Stimulated activated CD4-positive, alpha-beta T cell treated with anti-CD3 and anti-CD28 coated beads, Interleukin-15, amount 100 ng/mL, for 1 hour (primary cell): ENCODE data around the gene WWC1.
"Not testable (repeated sequence)": the region's sequence is repeated elsewhere in the genome, so short reads cannot be mapped to it uniquely, and the experiment has no call there.

ENCODE experiments used
- DNase-seq, 2 donors: peaks; one replicate each; pipeline ENCODE4 v3.0.0-alpha.2; 2020; ENCODE audit warnings: low read depth in 1 of 2, low spot score in 1 of 2

Gene WWC1

GRCh38 chr5:168286386-168286785, 5.1 kb upstream of the WWC1 start:
- DNase-seq, result no peak

- not testable (repeated sequence) for DNase-seq
Observed at GRCh38 chr5:168286863-168287262, 4.6 kb upstream of the WWC1 start.

DNA sequence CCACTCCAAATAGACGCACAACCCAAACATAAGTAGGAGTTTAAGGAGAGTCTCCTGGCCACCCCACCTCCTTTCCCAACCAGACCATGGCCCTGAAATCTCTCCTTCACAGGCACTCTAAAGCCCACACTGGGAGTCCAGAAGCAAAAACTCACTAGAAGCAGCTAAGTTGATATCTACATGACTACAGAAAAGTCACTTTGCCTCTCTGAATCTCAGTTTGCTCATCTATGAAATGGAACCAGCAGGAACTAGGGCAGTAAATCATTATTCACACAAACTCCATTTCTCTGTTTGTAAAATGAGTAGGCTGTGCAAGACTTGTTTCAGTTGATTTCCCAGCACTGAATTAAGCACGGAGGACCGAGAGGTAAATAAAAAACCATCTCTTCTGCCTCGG, 4.1 kb upstream of the WWC1 start:
- no peak for DNase-seq

DNA sequence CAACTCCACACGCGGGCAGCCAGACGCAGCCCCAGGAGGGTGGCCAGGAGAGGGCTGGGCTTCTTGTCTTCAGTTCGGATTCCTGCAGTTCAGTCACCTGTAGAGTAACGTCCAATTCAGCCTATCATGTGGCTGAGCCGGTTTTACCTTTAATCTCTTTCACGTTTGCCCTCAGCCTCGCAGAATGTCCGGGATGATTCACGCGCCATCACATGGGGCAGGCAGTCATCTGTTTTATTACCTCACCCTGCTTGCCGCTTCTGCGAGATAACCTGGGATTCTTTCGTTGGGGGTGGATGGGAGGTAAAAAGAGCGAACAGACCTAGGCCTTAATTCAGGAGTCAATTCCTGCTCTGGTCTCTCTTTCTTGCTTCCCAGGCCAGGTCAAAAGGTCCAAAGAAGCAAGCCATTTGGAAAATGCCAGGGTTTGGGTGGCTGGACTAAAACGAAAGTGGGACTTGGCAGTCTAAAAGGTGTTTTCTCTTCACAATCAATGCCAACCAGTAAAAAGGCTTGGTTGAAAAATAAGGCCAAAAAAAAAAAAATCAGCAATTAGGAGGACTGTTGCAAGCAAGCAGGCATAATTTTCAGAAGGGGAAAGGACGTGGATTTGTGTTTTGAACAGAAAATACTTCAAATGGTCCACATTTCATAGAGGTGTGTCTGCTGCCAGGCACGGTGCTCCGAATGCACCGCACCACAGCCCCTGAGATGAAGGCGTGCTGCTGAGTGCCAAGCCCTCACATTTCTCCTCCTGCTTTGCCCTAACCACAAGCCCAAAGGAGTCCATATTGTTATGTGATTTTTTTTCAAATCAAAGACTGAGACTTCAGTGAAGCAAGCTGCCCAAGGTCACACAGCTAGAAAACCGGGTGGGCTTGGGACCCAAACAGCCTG, 2.8 kb upstream of the WWC1 start:
- no peak for DNase-seq

- DNase-seq, result no peak
Observed at GRCh38 chr5:168290902-168291341, 523 bp upstream of the WWC1 start.

GRCh38 chr5:168291964-168292785, 730 bp downstream of the WWC1 start:
- no peak for DNase-seq

GRCh38 chr5:168292786-168293696, 1.6 kb downstream of the WWC1 start:
- DNase-seq, result no peak

- no peak for DNase-seq
Observed at GRCh38 chr5:168295574-168296201, 4.2 kb downstream of the WWC1 start.

DNA sequence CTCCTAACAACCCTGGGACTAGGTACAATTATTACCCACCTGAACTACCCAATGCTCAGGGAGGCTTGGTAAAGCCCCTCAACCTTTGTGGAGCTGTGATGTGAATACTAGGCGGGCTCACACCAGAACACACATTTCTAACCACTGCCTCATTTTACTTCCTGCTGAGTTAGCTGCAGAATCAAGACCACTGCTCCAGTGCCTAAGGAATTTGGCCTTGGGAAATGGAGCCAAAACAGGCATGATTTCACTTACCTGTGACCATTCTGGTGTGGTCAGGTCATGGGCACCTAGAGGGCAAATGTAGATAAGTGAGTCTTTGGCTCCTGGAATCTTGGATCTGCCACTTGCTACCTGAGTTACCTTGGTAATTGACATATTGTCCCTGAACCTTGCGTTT, 5.2 kb downstream of the WWC1 start:
- no peak for DNase-seq

DNA sequence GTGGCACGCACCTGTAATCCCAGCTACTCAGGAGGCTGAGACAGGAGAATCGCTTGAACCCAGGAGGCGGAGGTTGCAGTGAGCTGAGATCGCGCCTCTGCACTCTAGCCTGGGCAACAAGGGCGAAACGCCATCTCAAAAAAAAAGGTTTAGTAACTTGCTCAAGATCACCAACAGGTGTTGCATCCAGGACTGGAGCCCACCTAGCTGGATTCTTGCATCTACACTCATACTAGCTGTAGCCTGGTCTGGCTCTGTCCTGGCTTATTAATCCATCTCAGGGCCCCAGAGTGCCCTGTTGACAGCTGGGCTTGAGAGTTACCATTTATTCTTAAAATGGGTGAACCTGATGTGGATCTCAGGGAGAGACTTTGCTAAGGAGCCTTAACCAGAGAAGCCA, 7.5 kb downstream of the WWC1 start:
- no peak for DNase-seq

- DNase-seq, result no peak
Observed at GRCh38 chr5:168299372-168299771, 7.9 kb downstream of the WWC1 start.

GRCh38 chr5:168300326-168301182, 9.1 kb downstream of the WWC1 start:
- DNase-seq, result no peak

- DNase-seq, result no peak
Observed at GRCh38 chr5:168301593-168302390, 10.3 kb downstream of the WWC1 start.

DNA sequence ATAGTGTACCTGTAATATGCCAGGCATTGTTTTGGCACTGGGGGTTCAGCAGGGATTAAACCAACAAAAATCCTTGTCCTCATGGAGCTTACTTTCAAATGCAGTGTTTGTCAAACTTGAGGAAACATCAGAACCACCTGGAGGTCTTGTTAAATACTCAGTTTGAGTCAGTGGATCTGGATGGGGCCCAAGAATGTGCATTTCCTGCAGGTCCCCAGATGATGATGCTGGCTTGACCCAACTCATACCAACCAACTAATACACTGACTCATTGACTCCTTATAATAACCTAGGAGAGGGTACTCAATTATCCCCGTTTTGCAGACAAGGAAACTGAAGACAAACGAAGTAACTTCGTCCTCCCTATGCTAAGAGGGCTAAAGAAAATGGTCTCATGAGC, 11.3 kb downstream of the WWC1 start:
- no peak for DNase-seq

DNA sequence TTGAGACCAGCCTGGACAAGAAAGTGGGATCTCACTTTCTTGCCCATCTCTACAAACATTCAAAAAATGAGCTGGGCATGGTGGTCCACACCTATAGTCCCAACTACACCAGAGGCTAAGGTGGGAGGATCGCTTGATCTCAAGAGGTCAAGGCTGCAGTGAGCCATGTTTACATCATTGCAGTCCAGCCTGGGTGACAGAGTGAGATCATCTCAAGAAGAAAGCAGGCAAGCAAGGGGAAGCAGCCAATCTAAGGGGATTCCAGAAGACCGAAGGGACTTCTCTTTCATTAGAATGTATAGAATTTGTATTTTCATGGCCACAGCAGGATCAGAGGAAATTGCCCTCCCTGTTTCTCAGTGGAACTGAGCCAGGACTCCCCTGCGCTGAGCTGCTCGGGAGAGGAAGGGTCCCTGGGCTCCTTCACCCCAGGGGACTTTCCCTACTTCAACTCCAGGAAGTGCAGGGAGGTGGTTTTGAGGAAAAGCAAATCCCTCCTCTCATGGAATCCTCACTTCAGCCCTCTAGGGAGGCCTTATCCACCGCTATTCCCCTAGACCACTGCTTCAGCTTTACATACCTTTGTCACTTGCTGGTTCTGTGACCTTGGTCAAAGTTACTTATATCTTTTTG, 12.1 kb downstream of the WWC1 start:
- no peak for DNase-seq

GRCh38 chr5:168304349-168304748, 12.9 kb downstream of the WWC1 start:
- no peak for DNase-seq

GRCh38 chr5:168305281-168305680, 13.8 kb downstream of the WWC1 start:
- no peak for DNase-seq

DNA sequence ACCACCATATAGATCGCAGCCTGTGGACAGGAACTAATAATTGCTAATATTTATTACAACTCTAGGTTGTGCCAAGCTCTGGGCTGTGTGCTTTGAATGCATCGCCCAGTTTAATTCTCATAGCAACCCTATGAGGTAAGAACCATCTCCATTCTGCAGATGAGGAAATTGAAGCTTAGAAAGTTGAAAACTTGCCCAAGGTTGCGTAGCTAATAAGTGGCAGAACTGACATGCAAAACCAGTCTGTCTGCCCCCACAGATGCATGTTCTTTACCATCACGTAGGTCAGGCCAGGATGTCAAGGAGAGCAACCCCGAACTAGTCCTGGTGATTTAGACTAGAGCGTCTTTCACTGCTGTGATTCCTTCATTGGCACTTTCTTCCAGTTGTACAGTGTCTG, 15.6 kb downstream of the WWC1 start:
- no peak for DNase-seq
